ENCODE measurements around the gene CHURC1.
A peak's percentile ranks its signal among the peaks of the same experiment; 100 is the strongest.
"Not testable (repeated sequence)": the region's sequence is repeated elsewhere in the genome, so short reads cannot be mapped to it uniquely, and the experiment has no call there.

Gene CHURC1

DNA sequence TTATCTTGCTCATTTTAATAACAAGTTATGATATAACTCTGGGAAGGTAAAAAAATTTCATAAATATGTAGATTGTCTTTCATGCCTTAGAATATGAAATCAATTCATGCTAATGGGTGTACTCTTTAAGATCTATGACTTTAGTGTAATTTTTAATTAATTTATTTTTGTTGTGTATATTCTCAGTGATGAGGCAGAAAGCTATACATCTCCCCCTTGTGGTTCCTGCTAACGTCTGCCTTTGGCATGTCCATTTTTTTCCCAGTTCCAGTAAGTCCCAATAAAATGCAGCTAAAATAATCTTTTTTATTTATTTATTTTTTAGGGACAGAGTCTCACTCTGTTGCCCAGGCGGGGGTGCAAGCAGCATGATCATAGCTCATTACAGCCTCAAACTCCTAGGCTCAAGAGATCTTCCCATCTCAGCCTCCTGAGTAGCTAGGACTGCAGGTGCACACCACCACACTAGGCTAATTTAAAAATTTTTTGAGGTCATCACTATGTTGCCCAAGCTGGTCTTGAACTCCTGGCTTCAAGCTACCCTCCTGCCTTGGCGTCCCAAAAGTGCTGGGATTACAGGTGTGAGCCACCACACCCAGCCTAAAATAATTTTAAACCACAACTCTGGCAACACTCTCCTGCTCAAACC lies 3.3 kb upstream of the CHURC1 start:
- Histone ChIP-seq H3K27ac (ENCODE audit: low read depth, low read length, severe bottlenecking) (no peak overlapping the region), H3K4me3 (ENCODE audit: extremely low read depth, insufficient read depth, low read length, poor library complexity, severe bottlenecking) (no peak overlapping the region), H3K9me3 (ENCODE audit: control insufficient read depth, low read length) (no peaks in the 10 kb centered on the region), H3K4me1 (ENCODE audit: control insufficient read depth, insufficient read depth, low read length, poor library complexity, severe bottlenecking) (peaks cover 7% of the 10 kb centered on the region), H3K36me3 (ENCODE audit: control insufficient read depth, insufficient read depth, low read length) (no peaks in the 10 kb centered on the region)
- WGBS, 2 experiments (ENCODE audit: insufficient coverage in 2 of 2): 0% methylated on average over 2 of the region's 3 CpGs

DNA sequence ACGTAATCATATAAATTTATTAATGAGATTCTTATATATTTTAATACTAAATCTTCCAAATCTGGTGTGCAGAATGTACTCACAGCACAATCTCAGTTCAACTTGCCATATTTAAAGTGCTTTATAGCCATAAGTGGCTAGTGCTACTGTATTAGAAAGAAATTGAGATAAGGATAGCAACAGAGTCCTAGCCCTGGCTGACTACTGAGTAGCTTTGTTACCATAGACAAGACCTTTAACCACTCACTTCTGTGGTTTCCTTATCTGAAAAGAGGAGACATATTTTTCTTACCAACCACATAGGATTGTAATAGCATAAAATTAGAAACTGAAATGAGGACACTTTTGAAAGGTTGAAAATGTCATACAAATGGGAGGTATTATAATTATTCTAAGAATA lies 2.0 kb upstream of the CHURC1 start:
- H3K9me3 ChIP-seq (ENCODE audit: control insufficient read depth, low read length): no peaks in the 10 kb centered on the region
- no peaks in the 10 kb centered on the region for H3K36me3 ChIP-seq (ENCODE audit: control insufficient read depth, insufficient read depth, low read length)
- no peak overlapping the region for H3K4me3 ChIP-seq (ENCODE audit: extremely low read depth, insufficient read depth, low read length, poor library complexity, severe bottlenecking)
- H3K4me1 ChIP-seq (ENCODE audit: control insufficient read depth, insufficient read depth, low read length, poor library complexity, severe bottlenecking): peaks cover 7% of the 10 kb centered on the region
- no peak overlapping the region for H3K27ac ChIP-seq (ENCODE audit: low read depth, low read length, severe bottlenecking)
- WGBS, 2 experiments (ENCODE audit: insufficient coverage in 2 of 2): no CpG with 5 or more reads among the region's 1 CpG

DNA sequence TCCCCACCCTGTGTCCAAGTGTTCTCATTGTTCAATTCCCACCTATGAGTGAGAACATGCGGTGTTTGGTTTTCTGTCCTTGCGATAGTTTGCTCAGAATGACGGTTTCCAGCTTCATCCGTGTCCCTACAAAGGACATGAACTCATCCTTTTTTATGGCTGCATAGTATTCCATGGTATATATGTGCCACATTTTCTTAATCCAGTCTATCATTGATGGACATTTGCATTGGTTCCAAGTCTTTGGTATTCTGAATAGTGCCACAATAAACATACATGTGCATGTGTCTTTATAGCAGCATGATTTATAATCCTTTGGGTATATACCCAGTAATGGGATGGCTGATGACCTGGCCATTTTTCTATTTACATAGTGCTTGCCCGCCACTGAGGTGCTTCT lies 778 bp upstream of the CHURC1 start:
- H3K9me3 ChIP-seq (ENCODE audit: control insufficient read depth, low read length); H3K27ac ChIP-seq (ENCODE audit: low read depth, low read length, severe bottlenecking); H3K4me3 ChIP-seq (ENCODE audit: extremely low read depth, insufficient read depth, low read length, poor library complexity, severe bottlenecking); H3K36me3 ChIP-seq (ENCODE audit: control insufficient read depth, insufficient read depth, low read length): not testable (repeated sequence)
- peaks cover 13% of the 10 kb centered on the region for H3K4me1 ChIP-seq (ENCODE audit: control insufficient read depth, insufficient read depth, low read length, poor library complexity, severe bottlenecking)
- 50% methylated on average over 1 of the region's 5 CpGs; no CpG with 5 or more reads in 1 of the 2 experiments for WGBS, 2 experiments (ENCODE audit: insufficient coverage in 2 of 2)

DNA sequence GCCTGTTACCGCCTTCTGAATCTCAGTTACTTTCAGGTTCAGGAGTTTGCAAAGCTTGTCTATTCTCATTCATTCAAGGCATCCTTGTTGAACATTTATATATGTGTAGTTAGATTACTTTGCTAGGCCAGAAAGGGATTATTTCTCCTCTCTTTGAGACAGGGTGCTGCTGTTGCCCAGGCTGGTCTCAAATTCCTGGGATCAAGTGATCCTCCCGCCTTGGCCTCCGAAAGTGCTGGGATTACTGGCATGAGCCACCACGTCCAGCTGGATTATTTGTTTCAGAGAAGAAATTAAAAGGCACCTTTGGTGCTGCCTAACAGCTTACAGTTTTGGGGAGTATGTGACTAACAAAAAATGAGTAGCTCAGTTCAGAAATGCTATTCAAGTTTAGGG lies 772 bp downstream of the CHURC1 start:
- peak overlapping the region; percentile 100 for H3K4me3 ChIP-seq (ENCODE audit: extremely low read depth, insufficient read depth, low read length, poor library complexity, severe bottlenecking)
- H3K36me3 ChIP-seq (ENCODE audit: control insufficient read depth, insufficient read depth, low read length): no peaks in the 10 kb centered on the region
- WGBS, 2 experiments (ENCODE audit: insufficient coverage in 2 of 2): 42 to 58% methylated on average over 2 to 4 of the region's 4 CpGs
- H3K9me3 ChIP-seq (ENCODE audit: control insufficient read depth, low read length): no peaks in the 10 kb centered on the region
- H3K27ac ChIP-seq (ENCODE audit: low read depth, low read length, severe bottlenecking): peak overlapping the region; percentile 94
- peaks cover 15% of the 10 kb centered on the region for H3K4me1 ChIP-seq (ENCODE audit: control insufficient read depth, insufficient read depth, low read length, poor library complexity, severe bottlenecking)

DNA sequence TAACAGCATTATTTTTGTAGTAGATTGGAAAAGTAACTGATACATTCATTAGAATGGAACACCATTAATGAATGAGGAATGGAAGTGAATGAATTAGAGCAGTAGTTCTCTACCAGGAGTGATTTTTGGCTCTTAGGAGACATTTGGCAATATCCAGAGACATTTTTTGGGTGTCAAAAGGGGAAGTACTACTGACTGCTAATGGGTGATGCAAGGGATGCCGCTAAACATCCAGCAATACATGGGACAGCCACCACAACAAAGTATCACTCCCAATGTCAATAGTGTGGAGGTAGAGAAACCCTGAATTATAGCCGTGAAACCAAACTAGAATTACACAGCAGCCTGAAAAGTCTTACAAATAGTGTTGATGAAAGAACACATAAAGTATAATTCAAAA lies 1.5 kb downstream of the CHURC1 start:
- no CpG with 5 or more reads among the region's 2 CpGs for WGBS, 2 experiments (ENCODE audit: insufficient coverage in 2 of 2)
- Histone ChIP-seq H3K9me3 (ENCODE audit: control insufficient read depth, low read length) (no peaks in the 10 kb centered on the region), H3K36me3 (ENCODE audit: control insufficient read depth, insufficient read depth, low read length) (no peaks in the 10 kb centered on the region), H3K27ac (ENCODE audit: low read depth, low read length, severe bottlenecking) (no peak overlapping the region), H3K4me1 (ENCODE audit: control insufficient read depth, insufficient read depth, low read length, poor library complexity, severe bottlenecking) (peaks cover 15% of the 10 kb centered on the region), H3K4me3 (ENCODE audit: extremely low read depth, insufficient read depth, low read length, poor library complexity, severe bottlenecking) (peak overlapping the region; percentile 100)

DNA sequence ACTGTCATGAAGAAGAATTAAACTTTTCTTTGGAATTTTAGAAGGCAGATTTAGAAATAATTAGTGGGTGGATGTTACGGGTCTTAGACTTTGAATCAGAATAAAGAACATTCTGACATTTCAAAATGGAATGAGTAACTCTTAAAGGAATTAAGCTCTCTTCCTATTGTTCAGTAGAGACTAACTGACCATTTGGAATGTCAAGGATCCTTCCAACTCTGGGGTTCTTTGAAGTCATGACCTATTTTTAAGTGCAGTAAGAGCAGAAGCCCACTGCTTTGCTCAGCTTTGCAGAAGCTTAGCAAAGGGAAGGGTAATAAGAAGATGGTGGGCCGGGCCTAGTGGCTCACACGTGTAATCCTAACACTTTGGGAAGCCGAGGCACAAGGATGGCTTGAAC lies 4.0 kb downstream of the CHURC1 start:
- Histone ChIP-seq H3K27ac (ENCODE audit: low read depth, low read length, severe bottlenecking) (no peak overlapping the region), H3K36me3 (ENCODE audit: control insufficient read depth, insufficient read depth, low read length) (no peaks in the 10 kb centered on the region), H3K9me3 (ENCODE audit: control insufficient read depth, low read length) (no peaks in the 10 kb centered on the region), H3K4me1 (ENCODE audit: control insufficient read depth, insufficient read depth, low read length, poor library complexity, severe bottlenecking) (peaks cover 15% of the 10 kb centered on the region), H3K4me3 (ENCODE audit: extremely low read depth, insufficient read depth, low read length, poor library complexity, severe bottlenecking) (no peak overlapping the region)
- WGBS, 2 experiments (ENCODE audit: insufficient coverage in 2 of 2): 90 to 100% methylated on average over 3 to 4 of the region's 4 CpGs

DNA sequence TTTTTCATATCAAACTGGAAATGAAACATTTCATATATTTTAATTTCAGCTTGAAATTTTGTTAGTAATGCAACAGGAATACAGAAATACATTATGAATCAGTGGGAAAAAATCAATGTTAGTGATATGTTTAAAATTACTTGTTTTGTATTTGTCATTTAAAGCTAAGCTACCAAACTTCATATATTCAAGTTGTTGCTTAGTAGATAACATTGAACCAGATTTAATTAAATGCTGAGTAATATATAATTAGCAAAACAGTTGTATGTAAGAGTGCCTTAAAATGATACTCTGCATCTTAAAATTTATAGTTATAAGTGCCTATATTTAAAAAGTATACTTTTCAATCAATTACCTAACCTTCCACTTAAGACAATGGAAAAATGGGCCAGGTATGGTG lies 5.0 kb downstream of the CHURC1 start:
- no peak overlapping the region for H3K4me3 ChIP-seq (ENCODE audit: extremely low read depth, insufficient read depth, low read length, poor library complexity, severe bottlenecking)
- no peaks in the 10 kb centered on the region for H3K9me3 ChIP-seq (ENCODE audit: control insufficient read depth, low read length)
- H3K36me3 ChIP-seq (ENCODE audit: control insufficient read depth, insufficient read depth, low read length): no peaks in the 10 kb centered on the region
- H3K4me1 ChIP-seq (ENCODE audit: control insufficient read depth, insufficient read depth, low read length, poor library complexity, severe bottlenecking): peaks cover 15% of the 10 kb centered on the region
- H3K27ac ChIP-seq (ENCODE audit: low read depth, low read length, severe bottlenecking): no peak overlapping the region

DNA sequence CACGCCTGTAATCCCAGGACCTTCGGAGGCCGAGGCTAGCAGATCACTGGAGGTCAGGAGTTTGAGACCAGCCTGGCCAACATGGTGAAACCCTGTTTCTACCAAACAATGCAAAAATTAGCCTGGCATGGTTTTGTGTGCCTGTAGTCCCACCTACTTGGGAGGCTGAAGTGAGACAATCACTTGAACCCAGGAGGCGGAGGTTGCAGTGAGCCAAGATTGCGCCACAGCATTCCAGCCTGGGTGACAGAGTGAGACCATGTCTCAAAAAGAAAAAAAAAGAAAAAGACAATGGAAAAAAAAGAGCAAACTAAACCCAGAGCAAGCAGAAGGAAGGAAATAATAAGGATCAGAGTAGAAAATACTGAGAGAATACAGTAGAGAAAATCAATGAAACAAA lies 5.4 kb downstream of the CHURC1 start:
- Histone ChIP-seq H3K4me1 (ENCODE audit: control insufficient read depth, insufficient read depth, low read length, poor library complexity, severe bottlenecking) (peaks cover 15% of the 10 kb centered on the region), H3K4me3 (ENCODE audit: extremely low read depth, insufficient read depth, low read length, poor library complexity, severe bottlenecking) (no peak overlapping the region), H3K9me3 (ENCODE audit: control insufficient read depth, low read length) (no peaks in the 10 kb centered on the region), H3K36me3 (ENCODE audit: control insufficient read depth, insufficient read depth, low read length) (peaks cover 4% of the 10 kb centered on the region), H3K27ac (ENCODE audit: low read depth, low read length, severe bottlenecking) (no peak overlapping the region)
- WGBS, 2 experiments (ENCODE audit: insufficient coverage in 2 of 2): 88 to 90% methylated on average over 5 of the region's 5 CpGs

DNA sequence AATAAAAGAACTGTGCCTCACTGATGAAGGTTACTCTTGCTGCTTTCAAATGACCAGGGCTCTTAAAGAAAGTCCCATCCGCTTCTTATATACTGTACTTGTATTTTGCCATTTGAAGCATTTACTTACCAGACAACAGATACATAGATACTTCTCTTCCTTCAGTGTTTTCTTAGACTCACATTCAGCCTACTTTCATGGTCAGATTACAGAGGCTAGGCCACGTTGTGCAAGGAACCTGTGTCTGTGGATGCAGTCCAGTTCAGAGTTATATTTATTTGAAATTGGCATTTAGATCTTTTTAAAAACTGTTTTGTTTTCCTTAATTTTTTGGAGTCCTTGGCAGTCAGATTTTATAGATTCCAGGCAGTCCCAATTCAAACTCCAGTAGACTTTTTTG lies 6.2 kb downstream of the CHURC1 start:
- 25 to 71% methylated on average over 1 of the region's 2 CpGs for whole genome bisulfite sequencing, 2 experiments (ENCODE audit: insufficient coverage in 2 of 2)
- H3K9me3 ChIP-seq (ENCODE audit: control insufficient read depth, low read length): no peaks in the 10 kb centered on the region
- peaks cover 9% of the 10 kb centered on the region for H3K4me1 ChIP-seq (ENCODE audit: control insufficient read depth, insufficient read depth, low read length, poor library complexity, severe bottlenecking)
- H3K27ac ChIP-seq (ENCODE audit: low read depth, low read length, severe bottlenecking): no peak overlapping the region
- H3K4me3 ChIP-seq (ENCODE audit: extremely low read depth, insufficient read depth, low read length, poor library complexity, severe bottlenecking): no peak overlapping the region
- H3K36me3 ChIP-seq (ENCODE audit: control insufficient read depth, insufficient read depth, low read length): peaks cover 12% of the 10 kb centered on the region

DNA sequence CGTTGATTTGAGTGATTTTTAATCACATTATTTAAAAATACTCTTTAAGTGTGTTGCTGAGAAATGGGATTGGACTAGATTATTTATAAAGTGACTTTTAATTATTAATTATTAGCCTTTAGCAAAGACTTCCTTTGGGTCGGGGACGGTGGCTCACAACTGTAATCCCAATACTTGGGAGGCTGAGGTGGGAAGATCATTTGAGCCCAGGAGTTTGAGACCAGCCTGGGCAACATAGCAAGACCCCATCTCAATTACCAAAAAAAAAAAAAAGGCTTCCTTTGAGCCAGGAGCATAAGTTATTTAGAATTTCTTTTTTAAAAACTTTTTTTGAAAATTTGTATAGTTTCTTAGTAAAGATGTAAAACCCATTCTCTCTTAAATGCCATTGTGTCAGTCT lies 8.8 kb downstream of the CHURC1 start:
- Histone ChIP-seq H3K4me1 (ENCODE audit: control insufficient read depth, insufficient read depth, low read length, poor library complexity, severe bottlenecking) (peaks cover 6% of the 10 kb centered on the region), H3K36me3 (ENCODE audit: control insufficient read depth, insufficient read depth, low read length) (peaks cover 30% of the 10 kb centered on the region), H3K4me3 (ENCODE audit: extremely low read depth, insufficient read depth, low read length, poor library complexity, severe bottlenecking) (no peak overlapping the region), H3K27ac (ENCODE audit: low read depth, low read length, severe bottlenecking) (no peak overlapping the region), H3K9me3 (ENCODE audit: control insufficient read depth, low read length) (no peaks in the 10 kb centered on the region)
- WGBS, 2 experiments (ENCODE audit: insufficient coverage in 2 of 2): no CpG with 5 or more reads among the region's 3 CpGs

DNA sequence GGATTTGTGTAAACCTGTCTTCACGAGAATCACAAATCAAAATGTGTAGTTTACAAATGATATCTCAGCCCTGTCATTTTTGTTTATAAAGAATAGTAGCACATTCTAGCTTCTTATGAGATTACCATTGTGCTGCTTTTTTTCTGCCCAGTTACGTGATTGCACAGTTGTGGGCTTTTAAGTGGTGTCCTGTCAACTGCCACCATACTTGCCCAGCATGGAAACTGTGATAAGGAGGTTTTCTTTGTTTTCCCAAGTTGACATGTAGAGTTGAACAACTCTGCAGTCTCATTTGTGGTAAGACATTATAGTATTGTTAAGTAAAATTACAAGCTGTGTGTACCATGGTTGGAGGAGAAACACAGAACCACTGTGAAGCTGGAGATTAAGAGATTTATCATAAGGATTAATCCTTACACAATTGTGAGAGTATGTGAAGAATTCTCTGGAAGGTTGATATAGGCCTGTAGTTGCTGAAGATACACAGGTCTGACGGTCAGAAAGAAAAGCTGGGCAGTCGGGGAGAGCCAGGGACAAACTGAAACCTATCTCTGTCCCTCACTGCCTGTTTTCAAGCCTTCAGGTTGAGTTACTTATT lies 12.2 kb downstream of the CHURC1 start:
- Histone ChIP-seq H3K36me3 (ENCODE audit: control insufficient read depth, insufficient read depth, low read length) (peaks cover 60% of the 10 kb centered on the region), H3K4me3 (ENCODE audit: extremely low read depth, insufficient read depth, low read length, poor library complexity, severe bottlenecking) (no peak overlapping the region)
- 97 to 100% methylated on average over 2 to 3 of the region's 4 CpGs for WGBS, 2 experiments (ENCODE audit: insufficient coverage in 2 of 2)

More for the DNA sequence above, 12.2 kb downstream of the CHURC1 start:
- H3K4me1 ChIP-seq (ENCODE audit: control insufficient read depth, insufficient read depth, low read length, poor library complexity, severe bottlenecking): no peaks in the 10 kb centered on the region
- no peak overlapping the region for H3K27ac ChIP-seq (ENCODE audit: low read depth, low read length, severe bottlenecking)
- H3K9me3 ChIP-seq (ENCODE audit: control insufficient read depth, low read length): no peaks in the 10 kb centered on the region
